ENCODE results near the gene EPHA4. TPM values are rescaled to one million over a fixed set of nuclear protein-coding genes. Genes with fewer than 3 reads are reported as not detected.

The EPHA4 gene
- polyA plus RNA-seq, 1 of the 3 experiments (the other 2 are of a cell fraction): 0.90 TPM

DNA sequence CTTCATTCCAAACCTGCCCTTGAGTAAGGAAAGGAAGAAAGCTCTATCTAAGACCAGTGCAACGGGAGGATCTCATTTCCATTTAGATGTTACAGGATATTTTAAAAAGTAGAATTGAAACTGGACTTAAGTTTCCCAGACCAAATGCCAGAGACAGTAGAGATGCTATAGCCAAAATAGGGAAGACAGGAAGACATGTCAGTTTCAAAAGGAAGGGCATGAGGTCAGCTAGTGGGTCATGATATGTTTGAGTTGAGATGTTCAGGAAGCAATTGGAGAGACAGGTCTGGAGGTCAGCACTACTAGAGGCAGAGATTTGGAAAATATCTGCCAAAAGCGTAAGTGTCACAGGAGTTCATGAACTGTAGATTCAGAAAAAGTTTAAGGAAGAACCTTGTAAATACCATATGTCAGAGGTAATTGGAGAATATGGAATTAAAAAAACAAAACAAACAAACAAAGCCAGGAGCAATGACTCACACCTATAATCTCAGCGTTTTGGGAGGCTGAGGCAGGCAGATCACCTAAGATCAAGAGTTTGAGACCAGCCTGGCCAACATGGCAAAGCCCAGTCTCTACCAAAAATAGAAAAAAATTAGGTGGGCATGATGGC is 50.8 kb downstream of the EPHA4 start:
- Histone ChIP-seq H3F3A (replicated peaks; ENCODE audit: insufficient read depth) (no peaks in the 10 kb centered on the region), H3K79me2 (ENCODE audit: insufficient read depth) (no peaks in the 10 kb centered on the region), H3K4me2 (no peak overlapping the region), H3K27ac (ENCODE audit: low read depth in 2 of 2, low read length in 1 of 2) (no peak overlapping the region), H3K4me1 (ENCODE audit: control insufficient read depth in 1 of 2, insufficient read depth in 2 of 2, low read depth in 1 of 2, low read length in 1 of 2) (no peaks in the 10 kb centered on the region), H3K4me3 (ENCODE audit: low read depth in 2 of 2, low read length in 1 of 2) (no peak overlapping the region), H4K20me1 (ENCODE audit: insufficient read depth) (no peaks in the 10 kb centered on the region), H3K9me3 (no peaks in the 10 kb centered on the region), H2AFZ (ENCODE audit: low read depth) (no peak overlapping the region), H3K27me3 (ENCODE audit: insufficient read depth) (no peaks in the 10 kb centered on the region), H3K9me2 (no peaks in the 10 kb centered on the region), H3K9ac (no peak overlapping the region), H3K36me3 (replicated peaks in 1 of 2; ENCODE audit: control insufficient read depth in 1 of 2, insufficient read depth in 2 of 2, low read length in 1 of 2) (no peaks in the 10 kb centered on the region)
- ChIA-PET CTCF (interaction anchor here (0.6 kb wide), 1 partner anchor 340 kb away, joined by 5 read pairs; no protein-coding TSS in a partner anchor), POLR2A (no interaction called here)
- WGBS (ENCODE audit: low lambda C conversion rate): 8% methylated on average over 3 of the region's 3 CpGs
- TF ChIP-seq, protein P1, sequence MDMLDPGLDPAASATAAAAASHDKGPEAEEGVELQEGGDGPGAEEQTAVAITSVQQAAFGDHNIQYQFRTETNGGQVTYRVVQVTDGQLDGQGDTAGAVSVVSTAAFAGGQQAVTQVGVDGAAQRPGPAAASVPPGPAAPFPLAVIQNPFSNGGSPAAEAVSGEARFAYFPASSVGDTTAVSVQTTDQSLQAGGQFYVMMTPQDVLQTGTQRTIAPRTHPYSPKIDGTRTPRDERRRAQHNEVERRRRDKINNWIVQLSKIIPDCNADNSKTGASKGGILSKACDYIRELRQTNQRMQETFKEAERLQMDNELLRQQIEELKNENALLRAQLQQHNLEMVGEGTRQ (IDR thresholded peaks at IDR 0.05; ENCODE audit: borderline replicate concordance, low read depth, low read length): no peak
- TF ChIP-seq, protein P2, sequence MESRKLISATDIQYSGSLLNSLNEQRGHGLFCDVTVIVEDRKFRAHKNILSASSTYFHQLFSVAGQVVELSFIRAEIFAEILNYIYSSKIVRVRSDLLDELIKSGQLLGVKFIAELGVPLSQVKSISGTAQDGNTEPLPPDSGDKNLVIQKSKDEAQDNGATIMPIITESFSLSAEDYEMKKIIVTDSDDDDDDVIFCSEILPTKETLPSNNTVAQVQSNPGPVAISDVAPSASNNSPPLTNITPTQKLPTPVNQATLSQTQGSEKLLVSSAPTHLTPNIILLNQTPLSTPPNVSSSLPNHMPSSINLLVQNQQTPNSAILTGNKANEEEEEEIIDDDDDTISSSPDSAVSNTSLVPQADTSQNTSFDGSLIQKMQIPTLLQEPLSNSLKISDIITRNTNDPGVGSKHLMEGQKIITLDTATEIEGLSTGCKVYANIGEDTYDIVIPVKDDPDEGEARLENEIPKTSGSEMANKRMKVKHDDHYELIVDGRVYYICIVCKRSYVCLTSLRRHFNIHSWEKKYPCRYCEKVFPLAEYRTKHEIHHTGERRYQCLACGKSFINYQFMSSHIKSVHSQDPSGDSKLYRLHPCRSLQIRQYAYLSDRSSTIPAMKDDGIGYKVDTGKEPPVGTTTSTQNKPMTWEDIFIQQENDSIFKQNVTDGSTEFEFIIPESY (IDR thresholded peaks at IDR 0.05; ENCODE audit: borderline replicate concordance, low read depth): no peak
- TF ChIP-seq RAD21 (IDR thresholded peaks at IDR 0.05; ENCODE audit: low read length) (no peak), RFX5 (IDR thresholded peaks at IDR 0.05; ENCODE audit: low read length) (no peak), RCOR1 (IDR thresholded peaks at IDR 0.05; ENCODE audit: low read length) (no peak), TAF1 (IDR thresholded peaks at IDR 0.05; ENCODE audit: borderline replicate concordance, low read depth, low read length) (no peak), MEF2A (IDR thresholded peaks at IDR 0.05; ENCODE audit: borderline replicate concordance, low read depth) (no peak), YY1 (IDR thresholded peaks at IDR 0.05; ENCODE audit: low read depth) (no peak), NRF1 (IDR thresholded peaks at IDR 0.05; ENCODE audit: low read depth, low read length) (no peak), ELF1 (IDR thresholded peaks at IDR 0.05) (no peak), EZH2phosphoT487 (IDR thresholded peaks at IDR 0.05; ENCODE audit: borderline replicate concordance, low read depth) (no peak), SMC3 (IDR thresholded peaks at IDR 0.05; ENCODE audit: low read depth, low read length) (no peak), FOXJ3 (CRISPR knock-in tag; IDR thresholded peaks at IDR 0.05) (no peak), FOXM1 (IDR thresholded peaks at IDR 0.05; ENCODE audit: low read depth) (no peak), JUND (IDR thresholded peaks at IDR 0.05) (no peak)
- TF ChIP-seq, protein P3, sequence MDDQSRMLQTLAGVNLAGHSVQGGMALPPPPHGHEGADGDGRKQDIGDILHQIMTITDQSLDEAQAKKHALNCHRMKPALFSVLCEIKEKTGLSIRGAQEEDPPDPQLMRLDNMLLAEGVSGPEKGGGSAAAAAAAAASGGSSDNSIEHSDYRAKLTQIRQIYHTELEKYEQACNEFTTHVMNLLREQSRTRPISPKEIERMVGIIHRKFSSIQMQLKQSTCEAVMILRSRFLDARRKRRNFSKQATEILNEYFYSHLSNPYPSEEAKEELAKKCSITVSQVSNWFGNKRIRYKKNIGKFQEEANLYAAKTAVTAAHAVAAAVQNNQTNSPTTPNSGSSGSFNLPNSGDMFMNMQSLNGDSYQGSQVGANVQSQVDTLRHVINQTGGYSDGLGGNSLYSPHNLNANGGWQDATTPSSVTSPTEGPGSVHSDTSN (IDR thresholded peaks at IDR 0.05): no peak
- TF ChIP-seq, protein P4, sequence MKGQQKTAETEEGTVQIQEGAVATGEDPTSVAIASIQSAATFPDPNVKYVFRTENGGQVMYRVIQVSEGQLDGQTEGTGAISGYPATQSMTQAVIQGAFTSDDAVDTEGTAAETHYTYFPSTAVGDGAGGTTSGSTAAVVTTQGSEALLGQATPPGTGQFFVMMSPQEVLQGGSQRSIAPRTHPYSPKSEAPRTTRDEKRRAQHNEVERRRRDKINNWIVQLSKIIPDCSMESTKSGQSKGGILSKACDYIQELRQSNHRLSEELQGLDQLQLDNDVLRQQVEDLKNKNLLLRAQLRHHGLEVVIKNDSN (IDR thresholded peaks at IDR 0.05; ENCODE audit: borderline replicate concordance, low read depth): no peak
- TF ChIP-seq, protein P5, sequence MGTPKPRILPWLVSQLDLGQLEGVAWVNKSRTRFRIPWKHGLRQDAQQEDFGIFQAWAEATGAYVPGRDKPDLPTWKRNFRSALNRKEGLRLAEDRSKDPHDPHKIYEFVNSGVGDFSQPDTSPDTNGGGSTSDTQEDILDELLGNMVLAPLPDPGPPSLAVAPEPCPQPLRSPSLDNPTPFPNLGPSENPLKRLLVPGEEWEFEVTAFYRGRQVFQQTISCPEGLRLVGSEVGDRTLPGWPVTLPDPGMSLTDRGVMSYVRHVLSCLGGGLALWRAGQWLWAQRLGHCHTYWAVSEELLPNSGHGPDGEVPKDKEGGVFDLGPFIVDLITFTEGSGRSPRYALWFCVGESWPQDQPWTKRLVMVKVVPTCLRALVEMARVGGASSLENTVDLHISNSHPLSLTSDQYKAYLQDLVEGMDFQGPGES (IDR thresholded peaks at IDR 0.05; ENCODE audit: low read depth, low read length): no peak
- TF ChIP-seq, protein P6, sequence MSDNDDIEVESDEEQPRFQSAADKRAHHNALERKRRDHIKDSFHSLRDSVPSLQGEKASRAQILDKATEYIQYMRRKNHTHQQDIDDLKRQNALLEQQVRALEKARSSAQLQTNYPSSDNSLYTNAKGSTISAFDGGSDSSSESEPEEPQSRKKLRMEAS (IDR thresholded peaks at IDR 0.05; ENCODE audit: low read depth): no peak
- no peak for DNase-seq
